Epidermal melanocyte (primary cell): ENCODE results near the gene DDIT3.
"Not testable (repeated sequence)": the region's sequence is repeated elsewhere in the genome, so short reads cannot be mapped to it uniquely, and the experiment has no call there.

Source experiments
- DNase-seq: peaks from one replicate; pipeline ENCODE4 v3.0.0; 2011; ENCODE audit warnings: low spot score; ENCODE audit not compliant: insufficient read length

Gene DDIT3

DNA sequence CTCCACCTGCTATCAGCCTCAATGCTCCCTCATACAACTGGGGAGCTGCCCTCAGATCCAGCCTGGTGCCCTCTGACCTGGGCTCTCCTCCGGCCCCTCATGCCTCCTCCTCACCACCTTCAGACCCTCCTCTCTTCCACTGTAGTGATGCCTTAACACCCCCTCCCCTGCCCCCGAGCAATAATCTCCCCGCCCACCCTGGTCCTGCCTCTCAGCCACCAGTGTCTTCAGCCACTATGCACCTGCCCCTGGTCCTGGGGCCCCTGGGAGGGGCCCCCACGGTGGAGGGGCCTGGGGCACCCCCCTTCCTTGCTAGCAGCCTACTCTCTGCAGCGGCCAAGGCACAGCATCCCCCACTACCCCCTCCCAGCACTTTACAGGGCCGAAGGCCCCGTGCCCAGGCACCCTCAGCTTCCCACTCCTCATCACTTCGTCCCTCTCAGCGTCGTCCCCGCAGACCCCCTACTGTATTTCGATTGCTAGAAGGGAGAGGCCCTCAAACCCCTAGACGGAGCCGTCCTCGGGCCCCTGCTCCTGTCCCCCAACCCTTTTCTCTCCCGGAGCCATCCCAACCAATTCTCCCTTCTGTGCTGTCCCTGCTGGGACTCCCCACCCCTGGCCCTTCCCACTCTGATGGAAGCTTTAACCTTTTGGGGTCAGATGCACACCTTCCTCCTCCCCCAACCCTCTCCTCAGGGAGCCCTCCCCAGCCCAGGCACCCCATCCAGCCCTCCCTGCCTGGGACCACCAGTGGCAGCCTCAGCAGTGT lies 5.5 kb upstream of the DDIT3 start:
- DNase-seq: no peak

DNA sequence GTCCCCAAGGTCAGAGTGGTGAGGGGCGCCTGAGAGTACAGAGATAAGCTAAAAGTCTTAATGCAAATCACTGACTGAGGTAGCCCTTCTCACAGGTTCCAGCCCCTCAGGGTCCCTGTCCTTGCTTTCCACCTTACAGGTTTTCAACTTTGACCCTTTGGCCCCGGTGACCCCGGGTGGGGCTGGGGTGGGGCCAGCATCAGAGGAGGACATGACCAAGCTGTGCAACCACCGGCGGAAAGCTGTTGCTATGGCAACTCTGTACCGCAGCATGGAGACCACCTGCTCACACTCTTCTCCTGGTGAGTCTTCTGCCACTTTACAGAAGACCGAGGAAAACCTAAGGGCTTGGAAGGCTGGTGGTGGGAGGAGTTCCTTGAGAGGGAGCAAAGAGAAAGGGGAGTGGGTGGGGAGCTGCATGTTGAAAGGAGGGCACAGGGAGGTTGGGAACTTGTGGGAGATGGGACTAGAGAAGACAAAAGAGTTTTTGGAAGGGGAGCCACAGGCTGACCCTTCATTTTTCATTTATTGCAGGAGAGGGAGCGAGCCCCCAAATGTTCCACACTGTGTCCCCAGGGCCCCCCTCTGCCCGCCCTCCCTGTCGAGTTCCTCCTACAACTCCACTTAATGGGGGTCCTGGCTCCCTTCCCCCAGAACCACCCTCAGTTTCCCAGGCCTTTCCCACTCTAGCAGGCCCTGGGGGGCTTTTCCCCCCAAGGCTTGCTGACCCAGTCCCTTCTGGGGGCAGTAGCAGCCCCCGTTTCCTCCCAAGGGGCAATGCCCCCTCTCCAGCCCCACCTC lies 4.7 kb upstream of the DDIT3 start:
- no peak for DNase-seq

DNA sequence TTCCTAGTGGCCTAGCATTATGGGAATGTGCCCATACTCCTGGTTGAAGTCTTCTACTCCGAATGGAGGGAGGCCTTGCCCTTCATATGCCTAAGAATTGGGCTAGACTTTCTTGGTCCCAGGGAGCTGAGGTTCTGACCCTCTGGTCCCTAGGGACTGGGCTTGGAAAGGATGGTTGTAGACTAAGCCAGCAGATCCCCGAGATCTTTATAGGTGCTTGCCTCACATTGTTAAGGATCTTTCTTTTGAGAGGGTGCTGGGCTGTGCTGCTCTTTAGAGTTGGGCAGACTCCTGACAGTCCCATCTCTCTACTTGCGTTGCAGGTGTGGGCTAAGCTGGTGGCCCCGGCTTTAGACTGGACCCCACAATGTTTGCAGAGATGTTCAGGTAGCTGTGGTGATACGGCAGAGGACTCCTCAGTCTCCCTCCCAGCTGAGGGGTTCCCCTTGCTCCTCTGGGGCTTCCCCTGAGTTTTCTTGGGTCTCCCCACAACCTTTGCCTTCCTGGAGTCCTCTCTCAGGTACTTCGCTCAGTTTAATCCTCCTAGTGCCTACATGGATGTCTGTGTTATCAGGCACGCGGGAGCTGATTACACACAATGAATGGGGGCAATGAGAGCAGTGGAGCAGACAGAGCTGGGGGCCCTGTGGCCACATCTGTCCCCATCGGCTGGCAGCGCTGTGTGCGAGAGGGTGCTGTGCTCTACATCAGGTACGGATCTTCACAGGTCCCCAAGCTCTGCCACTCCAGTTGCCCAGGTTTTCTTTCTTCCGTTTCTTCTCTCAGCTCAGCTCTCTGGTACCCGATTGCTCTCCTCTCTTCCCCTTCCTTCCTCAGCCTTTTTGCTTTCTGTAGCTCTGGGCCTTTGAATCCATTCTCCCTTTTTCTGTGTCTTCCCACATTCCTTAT lies 3.6 kb upstream of the DDIT3 start:
- DNase-seq: no peak

DNA sequence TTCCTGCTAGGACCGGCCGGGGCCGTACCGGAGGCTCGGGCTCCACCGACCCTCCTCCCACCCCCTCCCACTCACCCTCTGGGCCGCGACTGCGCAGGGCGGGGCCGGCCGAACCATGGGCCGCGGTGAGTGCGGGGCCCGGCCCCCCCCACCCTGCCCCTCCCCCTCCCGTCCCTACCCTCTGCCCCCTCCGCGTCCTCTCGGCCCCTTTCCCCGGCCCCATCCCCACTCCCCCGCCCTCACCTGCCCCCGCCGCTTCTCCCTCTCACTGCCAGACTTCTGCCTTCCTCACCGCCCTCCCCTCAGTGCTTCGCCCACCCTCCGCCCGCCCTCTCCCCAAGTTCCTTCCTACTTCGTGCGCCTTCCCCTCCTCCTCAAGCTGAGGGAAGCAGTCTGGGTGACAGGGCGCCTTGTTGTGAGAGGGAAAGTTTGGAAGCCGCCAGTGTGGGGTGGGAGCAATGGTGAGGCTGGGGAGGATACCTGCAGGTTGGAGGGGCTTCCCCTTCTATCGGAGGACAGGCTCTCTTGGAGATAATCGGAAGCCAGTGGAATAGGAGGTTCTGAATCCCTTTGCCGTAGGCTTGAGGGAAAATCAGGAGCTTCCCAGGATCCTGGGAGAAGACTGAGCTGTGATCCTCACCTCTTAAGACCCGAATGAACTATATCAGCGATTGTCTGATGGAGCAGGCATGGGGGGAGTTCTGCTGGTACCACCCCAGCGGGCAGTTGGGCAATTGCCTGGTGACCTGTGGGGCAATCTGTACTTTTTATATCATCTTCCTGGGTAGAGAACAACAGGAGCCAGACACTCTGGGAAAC lies 2.8 kb upstream of the DDIT3 start:
- no peak for DNase-seq

DNA sequence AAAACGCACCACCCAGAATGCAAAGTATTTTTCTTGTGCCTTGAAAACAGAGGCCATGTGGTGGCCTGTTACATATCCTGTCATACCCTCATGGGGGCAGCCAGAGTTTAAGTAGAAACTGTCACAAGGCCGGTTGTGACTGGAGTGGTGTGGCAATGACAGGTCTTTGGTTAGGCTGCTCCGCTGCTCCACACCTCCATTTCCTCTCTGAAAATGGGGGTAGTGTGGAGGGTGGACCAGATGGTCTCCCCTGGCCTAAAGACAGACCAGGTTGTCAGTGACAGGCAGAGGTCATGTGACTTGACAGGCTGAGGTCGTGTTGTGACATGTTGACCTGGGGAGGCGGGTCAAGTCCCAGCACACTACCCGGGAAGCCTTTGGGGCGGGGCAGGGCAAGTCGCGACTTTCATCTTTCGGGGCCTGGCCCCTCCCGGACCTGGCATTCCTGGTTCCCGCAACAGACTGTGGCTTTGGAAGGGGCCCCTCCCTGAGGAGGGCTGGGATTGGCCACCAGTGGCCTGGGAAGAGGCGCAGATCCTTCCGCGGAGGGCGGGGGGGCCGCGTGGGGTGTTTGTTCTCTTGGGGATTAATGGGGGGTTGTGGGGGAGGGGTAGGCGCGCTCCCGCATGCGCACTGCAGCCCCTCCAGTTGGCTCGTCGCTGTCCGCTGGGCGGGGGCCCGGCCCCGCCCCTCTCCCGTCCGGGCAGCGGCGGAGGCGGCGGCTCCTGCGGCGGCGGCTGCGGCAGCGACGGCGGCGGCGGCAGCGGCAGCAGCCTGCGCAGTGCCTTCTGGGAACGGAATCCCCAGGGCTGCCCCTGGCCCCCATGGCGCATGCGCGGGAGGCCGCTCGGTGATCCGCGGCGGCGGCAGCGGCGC lies 1.9 kb upstream of the DDIT3 start, which contains the start of gene MBD6:
Gene MBD6, plus strand, starts transcription at position 814 of the 876 bp plus-strand sequence. CDS start 1,480 bp downstream, outside the sequence.
- DNase-seq: peak; percentile 93

DNA sequence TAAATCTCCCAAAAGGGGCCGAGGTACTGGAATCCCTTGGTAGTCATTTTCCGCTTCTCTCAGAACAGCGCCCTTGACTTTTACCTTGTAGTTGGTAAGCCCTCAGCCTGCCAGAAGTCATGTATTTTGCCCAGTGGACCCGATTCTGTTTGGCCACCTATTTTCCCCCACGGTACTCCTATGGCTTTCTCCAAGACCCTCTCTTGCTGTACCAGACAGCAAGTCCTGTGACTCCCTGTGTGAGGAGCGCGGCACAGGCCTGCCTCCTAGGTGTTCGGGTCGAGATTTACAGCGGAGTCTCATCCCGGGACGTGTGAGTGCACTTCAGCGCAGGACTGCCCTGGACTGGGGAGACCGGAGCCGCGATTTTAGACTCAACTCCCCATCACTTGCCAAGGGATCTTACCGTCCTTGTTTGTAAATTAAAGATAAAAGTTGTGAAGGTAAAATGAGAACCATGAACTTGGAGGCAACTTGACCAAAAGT lies 1.3 kb upstream of the DDIT3 start:
- no peak for DNase-seq

DNA sequence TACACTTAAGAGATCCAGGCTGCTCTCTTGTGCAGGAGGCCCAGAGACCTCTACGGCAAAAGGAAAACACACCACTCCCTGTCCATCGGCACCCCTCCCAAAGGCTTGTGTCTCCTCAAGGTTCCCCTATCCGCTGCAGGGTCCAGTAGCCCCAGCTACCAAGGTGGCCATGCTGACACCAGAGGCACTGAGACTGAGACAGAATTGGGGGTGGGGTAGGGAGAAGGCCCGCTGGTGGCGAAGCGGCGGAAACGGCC lies 590 bp downstream of the DDIT3 start:
- DNase-seq: no peak

DNA sequence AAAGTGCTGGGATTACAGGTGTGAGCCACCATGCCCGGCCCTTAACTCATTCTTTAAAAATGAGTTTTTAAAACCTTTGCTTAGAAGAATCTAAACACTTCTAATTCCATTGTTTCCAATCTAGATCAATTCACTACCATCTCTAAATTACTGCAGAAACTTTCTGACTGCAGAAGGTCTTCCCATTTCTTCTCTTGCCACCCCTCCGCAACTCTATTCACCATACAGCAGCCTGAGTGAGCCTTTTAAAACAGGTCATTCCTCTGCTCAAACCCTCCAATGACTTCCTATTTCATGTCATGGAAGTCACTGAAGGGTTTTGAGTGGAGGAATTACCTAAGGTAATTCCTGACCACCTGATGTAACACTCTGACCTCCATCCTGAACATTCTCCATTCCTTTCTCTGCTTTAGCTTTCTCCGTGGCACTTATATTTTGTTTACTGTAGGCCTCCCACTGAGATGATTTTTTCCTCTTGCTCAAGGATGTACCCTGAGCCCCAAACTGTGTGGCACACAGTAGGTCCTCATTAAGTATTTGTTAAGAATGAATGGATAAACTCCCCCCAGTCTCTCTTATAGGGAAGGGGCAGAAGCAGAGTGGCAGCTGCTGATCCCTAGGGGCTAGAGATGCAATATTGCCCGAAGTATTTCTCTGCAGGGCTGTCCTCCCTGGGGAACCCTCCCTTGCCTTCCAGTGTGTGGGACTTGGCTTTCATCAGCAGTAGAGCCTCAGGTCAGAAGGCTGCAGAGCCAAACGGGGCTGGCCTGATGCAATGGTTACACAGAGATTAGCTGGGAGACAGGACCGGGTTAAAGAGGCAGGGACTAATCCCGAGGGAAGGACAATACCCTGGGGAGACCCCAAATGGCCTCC lies 1.2 kb downstream of the DDIT3 start:
- no peak for DNase-seq

DNA sequence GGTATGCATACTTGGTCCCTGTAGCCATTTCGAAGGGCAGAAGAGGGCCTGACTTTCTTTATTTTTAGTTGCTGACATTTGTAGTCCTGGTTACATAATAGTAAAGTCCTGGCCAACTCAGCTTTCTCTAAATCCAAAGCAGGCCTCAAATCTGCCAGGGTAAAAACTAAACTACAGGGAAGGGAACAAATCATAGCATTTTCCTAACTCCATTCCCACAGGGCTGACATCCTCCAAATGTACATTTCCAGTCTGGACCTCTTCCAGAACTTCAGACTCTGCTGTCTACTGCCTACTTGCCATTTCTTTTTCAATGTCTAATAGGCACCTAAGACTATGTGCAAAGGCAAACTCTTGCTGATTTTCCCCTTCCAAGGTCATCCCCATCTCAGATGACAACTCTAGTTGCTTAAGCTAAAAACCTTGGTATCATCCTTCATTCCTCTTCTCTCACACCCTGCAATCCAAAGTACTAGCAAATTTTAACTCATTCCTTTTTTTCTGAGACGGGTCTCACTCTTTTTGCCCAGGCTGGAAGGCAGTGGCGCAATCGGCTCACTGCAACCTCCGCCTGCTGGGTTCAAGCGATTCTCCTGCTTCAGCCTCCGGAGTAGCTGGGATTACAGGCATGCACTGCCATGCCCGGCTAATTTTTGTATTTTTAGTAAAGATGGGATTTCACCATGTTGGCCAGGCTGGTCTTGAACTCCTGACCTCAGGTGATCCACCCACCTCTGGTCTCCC lies 2.0 kb downstream of the DDIT3 start:
- DNase-seq: no peak

DNA sequence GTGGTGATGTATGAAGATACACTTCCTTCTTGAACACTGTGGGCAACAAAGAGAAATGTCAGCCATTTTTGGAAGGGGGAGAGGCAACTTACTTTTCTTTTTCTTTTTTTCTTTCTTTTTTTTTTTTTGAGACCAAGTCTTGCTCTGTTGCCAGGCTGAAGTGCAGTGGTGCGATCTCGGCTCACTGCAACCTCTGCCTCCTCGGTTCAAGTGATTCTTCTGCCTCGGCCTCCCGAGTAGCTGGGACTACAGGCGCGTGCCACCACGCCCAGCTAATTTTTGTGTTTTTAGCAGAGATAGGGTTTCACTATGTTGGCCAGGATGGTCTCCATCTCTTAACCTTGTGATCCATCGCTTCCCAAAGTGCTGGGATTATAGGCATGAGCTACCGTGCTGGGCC lies 2.6 kb downstream of the DDIT3 start:
- DNase-seq: not testable (repeated sequence)

DNA sequence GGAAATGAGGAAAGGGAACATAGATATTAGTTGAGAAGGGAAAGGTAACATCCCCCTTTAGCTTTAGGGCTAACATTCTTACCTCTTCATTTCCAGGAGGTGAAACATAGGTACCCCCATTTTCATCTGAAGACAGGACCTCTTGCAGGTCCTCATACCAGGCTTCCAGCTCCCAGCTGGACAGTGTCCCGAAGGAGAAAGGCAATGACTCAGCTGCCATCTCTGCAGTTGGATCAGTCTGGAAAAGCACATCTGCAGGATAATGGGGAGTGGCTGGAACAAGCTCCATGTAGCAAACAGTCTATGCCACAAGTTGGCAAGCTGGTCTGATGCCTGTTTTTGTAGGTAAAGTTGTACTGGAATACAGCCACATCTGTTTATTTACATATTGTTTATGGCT lies 3.1 kb downstream of the DDIT3 start:
- DNase-seq: no peak

DNA sequence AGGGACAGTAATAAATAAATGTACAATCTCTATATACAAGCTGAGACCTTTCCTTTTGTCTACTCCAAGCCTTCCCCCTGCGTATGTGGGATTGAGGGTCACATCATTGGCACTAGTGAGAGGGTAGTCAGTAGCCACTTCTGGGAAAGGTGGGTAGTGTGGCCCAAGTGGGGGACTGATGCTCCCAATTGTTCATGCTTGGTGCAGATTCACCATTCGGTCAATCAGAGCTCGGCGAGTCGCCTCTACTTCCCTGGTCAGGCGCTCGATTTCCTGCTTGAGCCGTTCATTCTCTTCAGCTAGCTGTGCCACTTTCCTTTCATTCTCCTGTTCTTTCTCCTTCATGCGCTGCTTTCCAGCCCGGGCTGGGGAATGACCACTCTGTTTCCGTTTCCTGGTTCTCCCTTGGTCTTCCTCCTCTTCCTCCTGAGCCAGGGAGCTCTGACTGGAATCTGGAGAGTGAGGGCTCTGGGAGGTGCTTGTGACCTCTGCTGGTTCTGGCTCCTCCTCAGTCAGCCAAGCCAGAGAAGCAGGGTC lies 3.6 kb downstream of the DDIT3 start:
- DNase-seq: no peak

DNA sequence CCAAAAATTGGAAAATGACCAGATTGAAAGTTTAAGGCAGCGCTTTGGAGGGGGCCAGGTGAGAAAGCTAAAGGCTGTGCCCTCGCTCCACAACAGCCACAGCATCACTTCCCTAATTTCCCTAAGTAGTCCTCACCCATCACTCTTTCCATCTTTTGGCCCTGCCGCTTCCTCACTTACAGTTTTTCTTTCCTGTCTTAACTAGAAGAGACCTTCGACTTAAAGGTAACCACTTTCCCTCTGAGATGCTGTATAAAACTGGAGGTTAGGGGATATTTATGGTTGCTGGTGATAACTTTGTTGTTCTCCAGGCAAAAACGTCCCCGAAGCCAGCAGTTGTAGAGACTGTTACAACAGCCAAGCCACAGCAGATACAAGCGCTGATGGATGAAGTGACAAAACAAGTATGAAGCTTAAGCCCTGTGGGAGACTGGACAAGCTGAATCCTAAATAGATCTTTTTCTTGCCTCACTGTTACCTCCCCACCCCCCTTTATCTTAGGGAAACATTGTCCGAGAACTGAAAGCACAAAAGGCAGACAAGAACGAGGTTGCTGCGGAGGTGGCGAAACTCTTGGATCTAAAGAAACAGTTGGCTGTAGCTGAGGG lies 4.3 kb downstream of the DDIT3 start:
- DNase-seq: no peak

DNA sequence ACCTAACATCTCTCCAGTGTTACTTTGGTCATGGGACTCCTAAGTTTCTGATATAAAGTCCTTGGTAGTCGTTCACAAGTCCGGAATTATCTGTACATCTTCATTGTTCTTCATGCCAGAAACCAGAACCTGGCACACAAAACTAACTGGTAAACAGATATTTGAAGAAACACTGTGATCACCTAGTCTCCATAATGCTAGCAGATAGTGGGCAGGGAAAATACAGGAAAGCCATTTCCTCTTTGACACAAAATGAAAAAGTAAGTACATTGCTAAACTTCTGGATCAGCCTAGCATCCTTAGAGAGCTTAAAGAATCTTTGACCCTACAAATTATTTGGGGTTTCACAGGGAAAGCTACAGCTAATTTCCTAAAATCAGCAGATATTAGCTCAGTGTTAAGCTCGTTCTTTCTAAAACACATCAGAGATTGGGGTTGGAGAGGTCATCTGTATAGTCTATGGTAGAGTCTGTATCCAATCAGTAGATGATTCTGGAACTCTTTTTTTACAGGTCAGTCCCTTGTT lies 4.8 kb downstream of the DDIT3 start:
- DNase-seq: no peak

DNA sequence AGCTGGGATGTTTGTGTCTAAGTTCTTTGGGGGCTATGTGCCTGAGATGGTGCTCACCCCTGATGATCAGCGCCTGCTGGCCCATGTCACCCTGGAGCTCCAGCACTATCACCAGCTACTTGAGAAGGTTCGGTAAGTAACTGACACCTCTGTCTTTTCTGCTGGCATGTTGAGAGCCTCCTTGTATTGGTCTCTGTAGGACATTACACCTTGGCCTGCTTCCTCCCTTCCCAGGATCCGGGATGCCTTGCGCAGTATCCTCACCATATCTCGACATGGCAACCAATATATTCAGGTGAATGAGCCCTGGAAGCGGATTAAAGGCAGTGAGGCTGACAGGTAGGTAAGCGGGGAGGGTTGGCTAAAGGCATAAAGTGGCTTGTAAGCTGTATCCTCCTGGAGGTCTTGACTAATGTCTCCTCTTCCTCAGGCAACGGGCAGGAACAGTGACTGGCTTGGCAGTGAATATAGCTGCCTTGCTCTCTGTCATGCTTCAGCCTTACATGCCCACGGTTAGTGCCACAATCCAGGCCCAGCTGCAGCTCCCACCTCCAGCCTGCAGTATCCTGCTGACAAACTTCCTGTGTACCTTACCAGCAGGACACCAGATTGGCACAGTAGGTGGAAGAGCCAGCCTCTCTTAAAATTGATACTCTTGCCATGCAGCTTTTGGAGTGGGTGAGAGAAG lies 5.5 kb downstream of the DDIT3 start:
- DNase-seq: no peak

DNA sequence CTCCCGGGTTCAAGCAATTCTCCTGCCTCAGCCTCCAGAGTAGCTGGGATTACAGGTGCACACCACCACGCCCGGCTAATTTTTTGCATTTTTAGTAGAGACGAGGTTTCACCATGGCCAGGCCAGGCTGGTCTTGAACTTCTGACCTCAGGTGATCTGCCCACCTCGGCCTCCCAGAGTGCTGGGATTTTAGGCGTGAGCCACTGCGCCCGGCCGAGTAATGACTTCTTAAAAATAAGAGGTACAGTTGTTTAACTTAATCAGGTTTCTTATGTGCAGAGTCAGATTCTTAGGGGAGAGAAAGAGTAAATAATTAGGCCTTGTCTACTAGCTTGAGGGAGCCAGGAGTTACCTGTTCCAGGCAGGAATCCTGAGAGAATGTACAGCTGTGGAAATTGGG lies 6.1 kb downstream of the DDIT3 start:
- DNase-seq: not testable (repeated sequence)

DNA sequence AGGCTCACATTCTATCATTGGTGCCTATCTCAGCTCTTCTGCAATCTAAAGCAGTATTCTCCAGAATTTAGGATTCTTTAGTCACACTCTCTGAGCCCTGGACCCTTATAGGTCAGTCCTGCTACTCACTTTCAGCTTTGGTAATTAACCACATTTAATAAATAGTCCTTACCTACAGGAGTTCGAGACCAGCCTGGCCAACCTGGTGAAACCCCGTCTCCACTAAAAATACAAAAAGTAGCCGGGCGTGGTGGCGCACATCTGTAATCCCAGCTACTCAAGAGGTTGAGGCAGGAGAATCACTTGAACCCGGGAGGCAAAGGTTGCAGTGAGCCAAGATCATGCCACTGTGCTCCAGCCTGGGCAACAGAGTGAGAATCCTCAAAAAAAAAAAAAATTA lies 6.6 kb downstream of the DDIT3 start:
- not testable (repeated sequence) for DNase-seq
